Neuronal stem cell (in vitro differentiated cells): ENCODE data around the gene DNAJC25.
A peak's percentile ranks its signal among the peaks of the same experiment; 100 is the strongest.

Experiments used
- DNase-seq: peaks from one replicate; pipeline ENCODE4 v3.0.0-alpha.2; 2013; ENCODE audit warnings: low spot score
- H2AFZ ChIP-seq: one replicate; pipeline ENCODE4 v1.6.1; 2013; ENCODE audit warnings: mild to moderate bottlenecking, low read length, inconsistent platforms
- H2AK5ac ChIP-seq: 2 replicates; pipeline ENCODE4 v1.6.1; 2013; ENCODE audit warnings: low read depth, mild to moderate bottlenecking, inconsistent platforms, low read length, moderate library complexity, mixed read lengths
- H2BK120ac ChIP-seq: 2 replicates; pipeline ENCODE4 v1.6.1; 2013; ENCODE audit warnings: low read depth, mild to moderate bottlenecking, inconsistent platforms, low read length, moderate library complexity, mixed read lengths
- H2BK12ac ChIP-seq: one replicate; pipeline ENCODE4 v1.6.1; 2013; ENCODE audit warnings: low read length, inconsistent platforms
- H2BK15ac ChIP-seq: 2 replicates; pipeline ENCODE4 v1.6.1; 2013; ENCODE audit warnings: mild to moderate bottlenecking, low read length, inconsistent platforms, mixed read lengths
- H2BK5ac ChIP-seq: one replicate; pipeline ENCODE4 v1.6.1; 2013; ENCODE audit warnings: inconsistent platforms, mild to moderate bottlenecking, low read length, moderate library complexity
- H3K14ac ChIP-seq: one replicate; pipeline ENCODE4 v1.6.1; 2013; ENCODE audit warnings: low read length, inconsistent platforms
- H3K18ac ChIP-seq: 2 replicates; pipeline ENCODE4 v1.6.1; 2013; ENCODE audit warnings: low read length, inconsistent platforms
- H3K23ac ChIP-seq: 2 replicates; pipeline ENCODE4 v1.6.1; 2013; ENCODE audit warnings: low read depth, mild to moderate bottlenecking, mixed read lengths, low read length, inconsistent platforms; ENCODE audit not compliant: poor library complexity
- H3K27ac ChIP-seq: replicated peaks from 3 replicates; pipeline ENCODE4 v1.5.1; 2013; ENCODE audit warnings: low read length, inconsistent platforms
- H3K27me3 ChIP-seq, 3 experiments: 2 replicates each; pipeline ENCODE4 v1.6.1; 2013; ENCODE audit warnings: low read length in 3 of 3, mild to moderate bottlenecking in 2 of 3, inconsistent platforms in 1 of 3, low read depth in 1 of 3, mixed read lengths in 1 of 3, moderate library complexity in 1 of 3; ENCODE audit not compliant: control insufficient read depth in 3 of 3, insufficient read depth in 3 of 3
- H3K36me3 ChIP-seq, 2 donors: replicated peaks in 1 of 2; 2 replicates each; pipeline ENCODE4 v1.6.1; 2013; ENCODE audit warnings: low read length in 2 of 2; ENCODE audit not compliant: control insufficient read depth in 2 of 2, insufficient read depth in 2 of 2
- H3K4ac ChIP-seq: 2 replicates; pipeline ENCODE4 v1.6.1; 2013; ENCODE audit warnings: inconsistent platforms, mild to moderate bottlenecking, low read length, moderate library complexity
- H3K4me1 ChIP-seq, 2 donors: 1 replicate in 1 of 2; 2 replicates in 1 of 2; pipeline ENCODE4 v1.6.1; 2013; ENCODE audit warnings: low read length in 2 of 2, low read depth in 1 of 2; ENCODE audit not compliant: control insufficient read depth in 2 of 2, insufficient read depth in 1 of 2
- H3K4me2 ChIP-seq: one replicate; pipeline ENCODE4 v1.6.1; 2013; ENCODE audit warnings: mild to moderate bottlenecking, low read length, inconsistent platforms; ENCODE audit not compliant: insufficient read depth, poor library complexity, severe bottlenecking
- H3K4me3 ChIP-seq, 2 donors: 2 replicates each; pipeline ENCODE4 v1.5.1; 2013; ENCODE audit warnings: low read length in 2 of 2, mild to moderate bottlenecking in 2 of 2, inconsistent platforms in 1 of 2, moderate library complexity in 1 of 2
- H3K79me1 ChIP-seq: one replicate; pipeline ENCODE4 v1.6.1; 2013; ENCODE audit warnings: low read depth, mild to moderate bottlenecking, inconsistent platforms, low read length, moderate library complexity
- H3K9ac ChIP-seq: one replicate; pipeline ENCODE4 v1.6.1; 2013; ENCODE audit warnings: mild to moderate bottlenecking, low read depth, low read length, inconsistent platforms; ENCODE audit not compliant: poor library complexity
- H3K9me3 ChIP-seq, 2 donors: replicated peaks in 1 of 2; 2 replicates each; pipeline versions ENCODE3 to v1.6.1; 2013; ENCODE audit warnings: low read length in 2 of 2, mild to moderate bottlenecking in 2 of 2, inconsistent platforms in 1 of 2, low read depth in 1 of 2, mixed read lengths in 1 of 2, moderate library complexity in 1 of 2; ENCODE audit not compliant: control insufficient read depth in 2 of 2, insufficient read depth in 1 of 2
- H4K8ac ChIP-seq: one replicate; pipeline ENCODE4 v1.6.1; 2013; ENCODE audit warnings: low read depth, mild to moderate bottlenecking, inconsistent platforms, low read length, moderate library complexity
- H4K91ac ChIP-seq: one replicate; pipeline ENCODE4 v1.6.1; 2013; ENCODE audit warnings: low read length, low read depth, mild to moderate bottlenecking, inconsistent platforms; ENCODE audit not compliant: poor library complexity
- WGBS, 2 donors: extraction: QIAGEN DNeasy Blood & Tissue Kit; methylation state at CpG; one replicate each; pipeline ENCODE4 v1.1.7; 2013; ENCODE audit warnings: missing lambda C conversion rate in 2 of 2, mixed read lengths in 1 of 2; ENCODE audit not compliant: insufficient read length in 2 of 2, insufficient replicate concordance in 1 of 2; ENCODE audit errors: extremely low coverage in 2 of 2; 5-methylcytosine and 5-hydroxymethylcytosine counted together

DNAJC25 gene

GRCh38 chr9:111683392-111683791 is 52.3 kb downstream of the DNAJC25 start:
- Histone ChIP-seq H3K27me3 (no peaks in the 10 kb centered on the region), H2AFZ (no peak overlapping the region), H3K4ac (no peak overlapping the region), H2BK15ac (no peak overlapping the region), H4K8ac (no peak overlapping the region), H2BK12ac (no peak overlapping the region), H3K9me3 (peaks cover 0 to 11% of the 10 kb centered on the region in 2 donors), H3K79me1 (no peaks in the 10 kb centered on the region), H3K14ac (no peak overlapping the region), H3K23ac (no peak overlapping the region), H4K91ac (no peak overlapping the region), H3K9ac (no peak overlapping the region), H2BK120ac (no peak overlapping the region), H2BK5ac (no peak overlapping the region), H3K27ac (no peak overlapping the region), H3K4me3 (no peak overlapping the region), H3K18ac (no peak overlapping the region), H3K4me2 (no peak overlapping the region), H2AK5ac (no peak overlapping the region), H3K36me3 (peaks cover 0 to 10% of the 10 kb centered on the region in 2 donors), H3K4me1 (no peaks in the 10 kb centered on the region)
- WGBS, 2 donors = no CpG with 5 or more reads among the region's 1 CpG
- no peak for DNase-seq

GRCh38 chr9:111691672-111692329 is 60.7 kb downstream of the DNAJC25 start:
- Histone ChIP-seq H3K18ac (no peak overlapping the region), H2BK5ac (no peak overlapping the region), H2BK12ac (no peak overlapping the region), H3K4me1 (peaks cover 0 to 8% of the 10 kb centered on the region in 2 donors), H3K4ac (no peak overlapping the region), H2BK15ac (no peak overlapping the region), H3K9me3 (no peaks in the 10 kb centered on the region), H3K4me2 (no peak overlapping the region), H2AK5ac (no peak overlapping the region), H3K79me1 (no peaks in the 10 kb centered on the region), H3K23ac (no peak overlapping the region), H3K14ac (no peak overlapping the region), H3K4me3 (peak overlapping the region in 1 of 2 donors; percentile 19), H3K9ac (no peak overlapping the region), H3K36me3 (no peaks in the 10 kb centered on the region), H2AFZ (peak overlapping the region; percentile 84), H4K8ac (no peak overlapping the region), H3K27ac (no peak overlapping the region), H2BK120ac (no peak overlapping the region), H3K27me3 (no peaks in the 10 kb centered on the region), H4K91ac (no peak overlapping the region)
- WGBS, 2 donors = no CpG with 5 or more reads among the region's 5 CpGs
- DNase-seq = peak; percentile 0

- no peaks in the 10 kb centered on the region for H3K36me3 ChIP-seq
- H3K23ac ChIP-seq = no peak overlapping the region
- no peak overlapping the region for H2BK15ac ChIP-seq
- H2AFZ ChIP-seq = no peak overlapping the region
- H3K18ac ChIP-seq = no peak overlapping the region
- H3K14ac ChIP-seq = no peak overlapping the region
- no peak overlapping the region for H3K4me2 ChIP-seq
- H4K8ac ChIP-seq = no peak overlapping the region
- no peaks in the 10 kb centered on the region for H3K9me3 ChIP-seq
- H3K4ac ChIP-seq = no peak overlapping the region
- no peak overlapping the region for H4K91ac ChIP-seq
- no peak overlapping the region for H2BK12ac ChIP-seq
- no peak overlapping the region for H3K4me3 ChIP-seq
- H2AK5ac ChIP-seq = no peak overlapping the region
- H3K4me1 ChIP-seq = no peaks in the 10 kb centered on the region
- no peak overlapping the region for H3K9ac ChIP-seq
- H2BK120ac ChIP-seq = no peak overlapping the region
- no peak overlapping the region for H3K27ac ChIP-seq
- no peak overlapping the region for H2BK5ac ChIP-seq
- H3K27me3 ChIP-seq = no peaks in the 10 kb centered on the region
- no peak for DNase-seq
- H3K79me1 ChIP-seq = no peaks in the 10 kb centered on the region
These were observed 65.7 kb downstream of the DNAJC25 start for GRCh38 chr9:111696796-111697195.

GRCh38 chr9:111700776-111701175 is 69.6 kb downstream of the DNAJC25 start:
- Histone ChIP-seq H2AFZ (no peak overlapping the region), H3K23ac (no peak overlapping the region), H2BK5ac (no peak overlapping the region), H3K27me3 (no peaks in the 10 kb centered on the region), H3K9me3 (no peaks in the 10 kb centered on the region), H3K4ac (no peak overlapping the region), H2BK12ac (no peak overlapping the region), H3K4me2 (no peak overlapping the region), H3K4me3 (no peak overlapping the region), H3K9ac (no peak overlapping the region), H2BK120ac (no peak overlapping the region), H2AK5ac (no peak overlapping the region), H3K79me1 (no peaks in the 10 kb centered on the region), H3K14ac (no peak overlapping the region), H3K36me3 (no peaks in the 10 kb centered on the region), H3K4me1 (no peaks in the 10 kb centered on the region), H3K27ac (no peak overlapping the region), H4K91ac (no peak overlapping the region), H2BK15ac (no peak overlapping the region), H3K18ac (no peak overlapping the region), H4K8ac (no peak overlapping the region)
- DNase-seq = no peak
- no CpG with 5 or more reads among the region's 1 CpG for WGBS, 2 donors
